B cell (primary cell): ENCODE data around the gene CHCHD6. TPM values are rescaled to one million over a fixed set of nuclear protein-coding genes. Genes with fewer than 3 reads are reported as not detected.

Source experiments
- ATAC-seq: fragments of 200-7000 bp; cut with Tn5 transposase; one replicate; pipeline ENCODE4 v1.10.0; 2021; ENCODE audit warnings: low read depth, mild to moderate bottlenecking, moderate number of reproducible peaks, moderate library complexity
- CTCF ChIA-PET: fragments of 350-600 bp; sonication (Branson Sonifier 250); formaldehyde crosslinking; loops from one replicate; lab custom pipeline; 2021; ENCODE audit warnings: antibody characterized with exemption, inconsistent platforms; lab: Charles Lee
- POLR2A ChIA-PET: fragments of 350-600 bp; sonication (Branson Sonifier 250); formaldehyde crosslinking; loops from one replicate; lab custom pipeline; 2021; ENCODE audit warnings: antibody characterized with exemption; lab: Charles Lee
- DNase-seq: peaks from one replicate; pipeline ENCODE4 v3.0.0; 2013
- H2AFZ ChIP-seq: 2 replicates; pipeline ENCODE4 v1.6.1; 2012; ENCODE audit warnings: mild to moderate bottlenecking, low read depth, low read length; ENCODE audit not compliant: insufficient read depth, poor library complexity, severe bottlenecking
- H3K27ac ChIP-seq, 2 donors: 1 replicate in 1 of 2; 2 replicates in 1 of 2; pipeline ENCODE4 v1.5.1; 2012 to 2013; ENCODE audit warnings: low read length in 2 of 2, mild to moderate bottlenecking in 2 of 2, moderate library complexity in 1 of 2
- H3K27me3 ChIP-seq, 4 experiments: fragments of 200-600 bp in 1 of 4; sonication (generic) in 1 of 4; replicated peaks in 1 of 4; 1 replicate in 2 of 4; 2 replicates in 2 of 4; pipeline versions ENCODE4 v1.6.1 to v1.7.0; 2013 to 2016; ENCODE audit warnings: low read length in 3 of 4, mild to moderate bottlenecking in 2 of 4, mixed read lengths in 1 of 4, moderate library complexity in 1 of 4; ENCODE audit not compliant: insufficient read depth in 4 of 4, control insufficient read depth in 3 of 4; ENCODE audit errors: control extremely low read depth in 1 of 4
- H3K36me3 ChIP-seq, 2 experiments: replicated peaks in 1 of 2; 1 replicate in 1 of 2; 2 replicates in 1 of 2; pipeline versions ENCODE4 v1.6.1 to v1.7.1; 2013; ENCODE audit warnings: low read length in 1 of 2; ENCODE audit not compliant: insufficient read depth in 2 of 2, control insufficient read depth in 1 of 2; ENCODE audit errors: control extremely low read depth in 1 of 2, extremely low read depth in 1 of 2
- H3K4me1 ChIP-seq, 2 donors: fragments of 200-600 bp in 1 of 2; sonication (generic) in 1 of 2; 1 replicate in 1 of 2; 2 replicates in 1 of 2; pipeline versions ENCODE4 v1.5.1 to v1.6.1; 2013 to 2017; ENCODE audit warnings: low read length in 2 of 2; ENCODE audit not compliant: control insufficient read depth in 2 of 2, insufficient read depth in 2 of 2
- H3K4me2 ChIP-seq: replicated peaks from 2 replicates; pipeline ENCODE3; 2012; ENCODE audit warnings: mild to moderate bottlenecking, low read depth, low read length; ENCODE audit not compliant: poor library complexity, severe bottlenecking
- H3K4me3 ChIP-seq, 5 experiments: fragments of 200-600 bp in 1 of 5; sonication (generic) in 1 of 5; 1 replicate in 3 of 5; 2 replicates in 2 of 5; pipeline versions ENCODE4 v1.5.1 to v1.7.0; 2011 to 2016; ENCODE audit warnings: low read length in 4 of 5, mild to moderate bottlenecking in 4 of 5, low read depth in 2 of 5, control low read depth in 1 of 5, moderate library complexity in 1 of 5; ENCODE audit not compliant: insufficient read depth in 1 of 5; ENCODE audit errors: control extremely low read depth in 1 of 5, extremely low read depth in 1 of 5
- H3K79me2 ChIP-seq: fragments of 200-600 bp; sonication (generic); one replicate; pipeline ENCODE4 v1.6.0; 2016; ENCODE audit warnings: low read length; ENCODE audit not compliant: control insufficient read depth, insufficient read depth
- H3K9ac ChIP-seq: fragments of 200-600 bp; sonication (generic); 2 replicates; pipeline ENCODE4 v1.6.1; 2017; ENCODE audit warnings: mild to moderate bottlenecking, low read length, moderate library complexity
- H3K9me3 ChIP-seq, 3 donors: one replicate each; pipeline versions ENCODE4 v1.6.1 to v1.7.1; 2013; ENCODE audit warnings: low read length in 2 of 3; ENCODE audit not compliant: control insufficient read depth in 2 of 3, insufficient read depth in 1 of 3; ENCODE audit errors: control extremely low read depth in 1 of 3
- H4K20me1 ChIP-seq: 2 replicates; pipeline ENCODE4 v1.6.0; 2012; ENCODE audit warnings: mild to moderate bottlenecking, low read length; ENCODE audit not compliant: insufficient read depth, control insufficient read depth, poor library complexity, severe bottlenecking
- H3K27ac Mint-ChIP-seq: one replicate; pipeline ENCODE4 v1.8.0; 2021; ENCODE audit warnings: mixed read lengths
- H3K27me3 Mint-ChIP-seq: one replicate; pipeline ENCODE4 v1.8.0; 2021; ENCODE audit warnings: mixed read lengths
- H3K4me1 Mint-ChIP-seq: one replicate; pipeline ENCODE4 v1.8.0; 2021; ENCODE audit warnings: mixed read lengths
- H3K4me3 Mint-ChIP-seq: one replicate; pipeline ENCODE4 v1.8.0; 2021; ENCODE audit warnings: mixed read lengths
- H3K9me3 Mint-ChIP-seq: one replicate; pipeline ENCODE4 v1.8.0; 2022; ENCODE audit warnings: mixed read lengths; ENCODE audit not compliant: insufficient read depth
- EZH2 ChIP-seq: IDR thresholded peaks from 2 replicates; pipeline ENCODE4 v1.6.1; 2012; ENCODE audit warnings: borderline replicate concordance, low read depth, mild to moderate bottlenecking, moderate library complexity, low read length; ENCODE audit not compliant: insufficient read depth, poor library complexity, severe bottlenecking
- WGBS: methylation state at CpG from one replicate; pipeline ENCODE4 v1.1.5; 2013; ENCODE audit warnings: missing lambda C conversion rate; ENCODE audit not compliant: insufficient coverage; 5-methylcytosine and 5-hydroxymethylcytosine counted together
- intact Hi-C: fragments of 100-400 bp; cut with micrococcal nuclease; formaldehyde crosslinking; loops from one replicate; pipeline ENCODE4 v1.10.0; 2022
- polyA plus RNA-seq: library from polyadenylated mRNA; depleted of rRNA; stranded (reverse); fragments of >200 nt; gene quantifications from 2 replicates; pipeline ENCODE4 v1.2.3, GENCODE V29; 2012
- total RNA-seq, 2 donors: library from RNA; stranded (reverse); fragments of 120-200 nt in 1 of 2; gene quantifications; 1 replicate in 1 of 2; 2 replicates in 1 of 2; pipeline versions ENCODE4 v1.2.3 to v1.2.4, GENCODE V29; 2013 to 2022
- TF ChIP-seq, protein P1 (sequence below): fragments of 200-600 bp; IDR thresholded peaks from one replicate; pipeline ENCODE4 v1.8.0; 2022; ENCODE audit warnings: antibody characterized with exemption, mild to moderate bottlenecking

CHCHD6 gene
- total and polyA plus RNA-seq, 2 donors (not counting 1 experiment from before 2014, with no cell fraction given) = 8.0 to 13.5 TPM

DNA sequence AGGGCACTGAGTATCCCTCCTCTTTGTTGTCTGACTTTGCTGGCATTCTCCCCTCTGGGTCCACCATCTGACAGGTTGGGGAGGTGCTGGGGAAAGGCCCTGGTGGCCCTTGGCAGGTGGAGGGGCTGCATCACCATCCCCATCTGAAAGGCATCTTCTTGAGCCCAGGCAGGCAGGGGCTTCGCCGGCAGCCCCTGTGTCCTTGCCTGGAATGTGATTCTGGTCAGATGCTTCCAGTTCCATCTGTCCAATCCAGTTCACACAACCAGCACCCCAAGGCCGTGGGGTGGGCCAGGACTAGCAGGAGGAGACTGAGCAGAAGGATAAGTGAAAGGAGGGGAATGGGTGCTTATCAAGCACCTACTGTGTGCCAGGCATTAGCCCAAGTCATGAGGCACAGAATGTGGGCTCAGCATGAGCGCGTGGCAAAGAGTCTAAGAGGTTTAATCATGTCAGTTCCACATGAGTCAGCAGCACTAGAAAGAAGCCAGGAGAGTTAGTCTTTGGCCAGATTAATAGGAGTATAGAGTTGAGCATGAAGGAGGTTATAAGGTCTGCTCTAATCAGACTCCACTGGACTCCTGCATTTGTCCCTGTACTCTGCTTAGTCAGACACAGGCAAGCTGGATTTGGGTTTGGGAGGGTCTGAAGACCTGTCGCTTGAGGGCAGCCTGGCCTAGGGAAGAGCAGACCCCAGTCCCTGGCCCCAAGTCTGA is 38.7 kb upstream of the CHCHD6 start:
- Mint-ChIP-seq H3K9me3 (no peaks in the 10 kb centered on the region), H3K27ac (no peak overlapping the region), H3K4me3 (no peak overlapping the region), H3K4me1 (no peaks in the 10 kb centered on the region), H3K27me3 (peaks cover 16% of the 10 kb centered on the region)
- intact Hi-C loops = no loop called here
- no peak for DNase-seq
- WGBS = 96% methylated on average over 5 of the region's 6 CpGs
- H3K4me2 ChIP-seq = no peak overlapping the region
- H3K36me3 ChIP-seq = no peaks in the 10 kb centered on the region
- CTCF ChIA-PET = no interaction called here
- POLR2A ChIA-PET = no interaction called here
- no peak for ATAC-seq
- H3K79me2 ChIP-seq = no peaks in the 10 kb centered on the region
- H2AFZ ChIP-seq = no peak overlapping the region
- no peaks in the 10 kb centered on the region for H4K20me1 ChIP-seq
- peaks cover 0 to 11% (median 0%) of the 10 kb centered on the region in 3 donors for H3K9me3 ChIP-seq
- TF ChIP-seq, protein P1, sequence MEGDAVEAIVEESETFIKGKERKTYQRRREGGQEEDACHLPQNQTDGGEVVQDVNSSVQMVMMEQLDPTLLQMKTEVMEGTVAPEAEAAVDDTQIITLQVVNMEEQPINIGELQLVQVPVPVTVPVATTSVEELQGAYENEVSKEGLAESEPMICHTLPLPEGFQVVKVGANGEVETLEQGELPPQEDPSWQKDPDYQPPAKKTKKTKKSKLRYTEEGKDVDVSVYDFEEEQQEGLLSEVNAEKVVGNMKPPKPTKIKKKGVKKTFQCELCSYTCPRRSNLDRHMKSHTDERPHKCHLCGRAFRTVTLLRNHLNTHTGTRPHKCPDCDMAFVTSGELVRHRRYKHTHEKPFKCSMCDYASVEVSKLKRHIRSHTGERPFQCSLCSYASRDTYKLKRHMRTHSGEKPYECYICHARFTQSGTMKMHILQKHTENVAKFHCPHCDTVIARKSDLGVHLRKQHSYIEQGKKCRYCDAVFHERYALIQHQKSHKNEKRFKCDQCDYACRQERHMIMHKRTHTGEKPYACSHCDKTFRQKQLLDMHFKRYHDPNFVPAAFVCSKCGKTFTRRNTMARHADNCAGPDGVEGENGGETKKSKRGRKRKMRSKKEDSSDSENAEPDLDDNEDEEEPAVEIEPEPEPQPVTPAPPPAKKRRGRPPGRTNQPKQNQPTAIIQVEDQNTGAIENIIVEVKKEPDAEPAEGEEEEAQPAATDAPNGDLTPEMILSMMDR = no peak
- TF ChIP-seq EZH2 = no peak
- H3K27ac ChIP-seq = no peak overlapping the region
- peaks cover 0 to 3% of the 10 kb centered on the region in 2 donors for H3K4me1 ChIP-seq
- H3K9ac ChIP-seq = no peak overlapping the region
- no peak overlapping the region for H3K4me3 ChIP-seq
- H3K27me3 ChIP-seq = peaks cover 0 to 12% (median 0%) of the 10 kb centered on the region in 4 experiments

DNA sequence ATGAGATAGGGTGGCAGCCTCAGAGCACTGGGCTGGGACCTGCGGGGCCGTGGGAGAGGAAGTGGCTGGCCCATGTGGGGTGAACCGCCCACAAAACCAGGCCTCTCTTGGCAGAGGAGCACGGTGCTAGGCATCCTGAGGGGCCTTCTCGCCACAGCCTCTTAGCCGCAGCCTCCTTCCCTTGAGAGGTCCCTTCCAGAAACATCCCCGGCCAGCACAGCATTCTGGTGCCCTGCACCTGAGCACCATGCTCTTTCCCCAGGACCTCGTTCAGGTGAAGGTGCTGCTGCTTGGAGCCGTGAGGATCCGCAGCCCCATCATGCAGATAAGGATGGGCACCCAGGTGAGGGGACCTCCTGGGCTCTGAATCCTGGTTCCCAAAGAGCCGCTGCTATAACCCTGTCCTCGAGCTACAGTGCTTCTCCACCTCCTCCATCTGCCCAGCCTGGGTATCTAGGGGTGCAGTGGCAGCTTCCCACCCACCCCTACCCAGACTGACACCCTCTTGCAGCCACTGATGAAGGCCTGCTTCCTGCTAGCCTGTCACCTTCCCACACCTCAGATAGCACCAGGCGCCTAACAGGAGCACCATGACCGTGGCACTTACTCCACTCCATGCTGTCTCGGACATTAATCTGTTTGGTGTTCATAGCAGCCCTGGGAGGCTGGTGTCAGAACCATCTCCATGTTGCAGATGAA is 37.9 kb upstream of the CHCHD6 start:
- H3K4me1 ChIP-seq = peaks cover 0 to 3% of the 10 kb centered on the region in 2 donors
- peaks cover 1% of the 10 kb centered on the region for H3K9me3 Mint-ChIP-seq
- no peaks in the 10 kb centered on the region for H3K36me3 ChIP-seq
- intact Hi-C loops = no loop called here
- 70% methylated on average over 15 of the region's 15 CpGs for WGBS
- ChIA-PET POLR2A (no interaction called here), CTCF (no interaction called here)
- peaks cover 1 to 9% (median 4%) of the 10 kb centered on the region in 3 donors for H3K9me3 ChIP-seq
- H3K4me1 Mint-ChIP-seq = no peaks in the 10 kb centered on the region
- no peak for DNase-seq
- no peak overlapping the region for H2AFZ ChIP-seq
- no peak overlapping the region for H3K27ac Mint-ChIP-seq
- H3K27me3 Mint-ChIP-seq = peaks cover 11% of the 10 kb centered on the region
- no peak overlapping the region for H3K27ac ChIP-seq
- TF ChIP-seq EZH2 = no peak
- TF ChIP-seq, protein P1 = no peak
- H3K9ac ChIP-seq = no peak overlapping the region
- no peak overlapping the region for H3K4me2 ChIP-seq
- ATAC-seq = no peak
- H4K20me1 ChIP-seq = no peaks in the 10 kb centered on the region
- no peaks in the 10 kb centered on the region for H3K79me2 ChIP-seq
- no peak overlapping the region for H3K4me3 ChIP-seq
- H3K4me3 Mint-ChIP-seq = no peak overlapping the region
- peaks cover 0 to 8% (median 0%) of the 10 kb centered on the region in 4 experiments for H3K27me3 ChIP-seq
